Lung (tissue), 12 donors: ENCODE data around the gene CD48. TPM values are rescaled to one million over a fixed set of nuclear protein-coding genes. Genes with fewer than 3 reads are reported as not detected.

Experiments used
- ATAC-seq: fragments of 200-7000 bp; cut with Tn5 transposase; one replicate; pipeline ENCODE4 v1.9.1; 2020; ENCODE audit warnings: moderate number of reproducible peaks; ENCODE audit not compliant: insufficient read depth, low FRiP score
- DNase-seq, 3 donors: peaks; one replicate each; pipeline ENCODE4 v3.0.0-alpha.2; 2013 to 2017
- H3K27ac ChIP-seq, 2 donors: one replicate each; pipeline ENCODE4 v1.5.1; 2013; ENCODE audit warnings: mild to moderate bottlenecking in 2 of 2, moderate library complexity in 2 of 2, control low read depth in 1 of 2, inconsistent platforms in 1 of 2, low read depth in 1 of 2, low read length in 1 of 2
- H3K27me3 ChIP-seq, 3 donors: one replicate each; pipeline ENCODE4 v1.5.1; 2013; ENCODE audit warnings: low read length in 2 of 3; ENCODE audit not compliant: control insufficient read depth in 3 of 3, insufficient read depth in 3 of 3
- H3K36me3 ChIP-seq, 4 donors: one replicate each; pipeline ENCODE4 v1.5.1; 2013; ENCODE audit warnings: low read length in 4 of 4, mild to moderate bottlenecking in 1 of 4, moderate library complexity in 1 of 4; ENCODE audit not compliant: control insufficient read depth in 4 of 4, insufficient read depth in 4 of 4
- H3K4me1 ChIP-seq, 5 donors: one replicate each; pipeline ENCODE4 v1.5.1; 2013; ENCODE audit warnings: low read length in 5 of 5, mild to moderate bottlenecking in 2 of 5, moderate library complexity in 1 of 5; ENCODE audit not compliant: control insufficient read depth in 5 of 5, insufficient read depth in 5 of 5
- H3K4me3 ChIP-seq: one replicate; pipeline ENCODE4 v1.5.1; 2013; ENCODE audit warnings: mild to moderate bottlenecking, control low read depth, moderate library complexity
- H3K9ac ChIP-seq, 2 donors: one replicate each; pipeline ENCODE4 v1.5.1; 2013; ENCODE audit warnings: low read length in 2 of 2, control low read depth in 1 of 2; ENCODE audit not compliant: insufficient read depth in 1 of 2
- H3K9me3 ChIP-seq, 4 donors: one replicate each; pipeline ENCODE4 v1.5.1; 2013; ENCODE audit warnings: low read length in 3 of 4, mild to moderate bottlenecking in 1 of 4, moderate library complexity in 1 of 4; ENCODE audit not compliant: control insufficient read depth in 4 of 4, insufficient read depth in 3 of 4
- WGBS, 2 donors: extraction: QIAGEN DNeasy Blood & Tissue Kit; methylation state at CpG; one replicate each; pipeline ENCODE4 v1.1.7; 2013; 5-methylcytosine and 5-hydroxymethylcytosine counted together
- polyA plus RNA-seq, 2 donors: library from polyadenylated mRNA; stranded (reverse); fragments of 200-250 nt; gene quantifications; one replicate each; pipeline ENCODE4 v1.2.1, GENCODE V29; 2013
- total RNA-seq, 2 donors: library from RNA; depleted of rRNA in 1 of 2; stranded (reverse); fragments of >200 nt in 1 of 2; gene quantifications; one replicate each; pipeline ENCODE4 v1.2.1, GENCODE V29; 2014 to 2021
- TF ChIP-seq, protein P1 (sequence below): IDR thresholded peaks from 2 replicates; pipeline ENCODE4 v1.5.1; 2012; ENCODE audit warnings: mild to moderate bottlenecking; ENCODE audit errors: control extremely low read depth, extremely low read depth
- donor health status: control.
- donor health status: control.
- donor health status: Bipolar disorder and iron deficiency.
- donor health status: healthy.
- donor health status: DM: yes; HTN: yes; CAD: no.

CD48 gene
- total and polyA plus RNA-seq, 4 donors: 16.4 to 126 (median 25.6) TPM

DNA sequence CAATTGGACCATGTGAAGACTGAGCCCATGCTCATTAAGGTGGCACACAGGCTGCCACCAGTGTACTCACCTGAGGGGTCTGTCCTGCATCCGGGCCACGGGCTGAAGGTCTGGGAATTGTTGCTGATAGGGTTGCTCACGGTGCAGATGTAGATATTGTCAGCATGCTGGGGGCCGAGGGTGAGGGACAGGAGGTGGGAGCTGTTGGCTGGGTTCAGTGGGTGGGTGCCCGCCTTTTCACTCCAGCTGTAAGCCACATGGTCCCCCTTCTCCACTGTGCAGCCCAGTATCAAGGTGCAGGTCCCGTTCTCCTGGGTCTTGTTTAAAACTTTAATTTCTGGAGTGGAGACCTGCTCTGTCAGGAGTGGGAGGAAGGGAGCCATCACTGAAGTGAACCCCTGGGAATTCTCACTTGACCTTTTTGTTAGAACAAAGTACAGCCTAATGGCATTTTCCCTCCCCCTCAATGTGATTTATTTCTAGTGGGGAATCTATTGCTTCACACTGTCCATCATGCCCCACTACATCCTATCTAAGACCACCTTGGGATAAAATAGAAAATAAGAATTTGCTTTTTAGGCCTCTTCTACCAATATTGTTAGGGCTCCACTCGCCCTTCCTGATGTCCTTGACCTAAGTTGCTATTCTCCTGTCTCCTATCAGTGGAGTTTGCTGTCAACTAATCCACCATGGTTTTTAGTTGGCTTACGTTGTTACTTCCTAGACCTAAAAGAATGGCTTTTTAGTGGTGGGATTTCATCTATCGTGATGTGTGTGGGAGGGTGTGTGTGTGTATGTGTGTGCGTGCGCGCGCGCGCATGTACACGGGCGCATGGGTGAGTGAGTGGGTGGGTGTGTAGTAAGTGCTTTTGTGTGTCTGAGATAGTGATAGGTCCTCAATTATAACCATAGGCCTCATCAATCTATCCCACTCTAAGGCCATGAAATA is 76.8 kb downstream of the CD48 start:
- H3K9ac ChIP-seq: no peak overlapping the region
- no peaks in the 10 kb centered on the region for H3K9me3 ChIP-seq
- WGBS, 2 donors: 94 to 98% methylated on average over 17 of the region's 17 CpGs

DNA sequence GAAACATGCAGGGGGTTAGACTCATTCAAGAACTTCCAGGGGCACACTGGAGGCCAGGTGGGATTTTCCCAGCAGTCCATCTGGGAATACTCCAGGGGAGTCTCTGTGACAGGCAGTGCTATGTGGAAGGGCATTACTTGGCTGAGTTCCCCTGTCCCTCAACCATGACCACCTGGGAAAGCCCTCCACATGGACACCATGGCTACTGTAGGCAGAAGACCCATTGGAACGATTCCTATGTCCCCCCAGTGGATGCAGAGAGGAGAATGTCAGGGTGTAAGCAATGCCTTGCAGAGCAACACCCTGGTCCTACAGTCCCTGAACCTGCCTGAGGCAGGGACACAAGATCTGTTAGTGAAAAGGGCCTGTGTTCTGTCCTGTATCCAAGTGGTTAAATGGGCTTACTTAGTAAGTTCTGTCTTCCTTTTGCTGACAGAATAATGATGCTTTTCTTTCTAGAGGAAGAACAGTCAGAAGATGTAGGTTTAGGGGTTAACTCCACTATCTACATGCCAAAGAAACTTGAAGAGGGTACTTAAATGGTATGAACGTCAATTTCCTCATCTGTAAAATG is 78.2 kb downstream of the CD48 start:
- no peak overlapping the region for H3K4me3 ChIP-seq
- ATAC-seq: no peak
- no peak for DNase-seq

More for the DNA sequence above, 76.8 kb downstream of the CD48 start:
- ATAC-seq (no peak), DNase-seq (no peak)
- Histone ChIP-seq H3K4me3 (no peak overlapping the region), H3K4me1 (peaks cover 0 to 13% (median 2%) of the 10 kb centered on the region in 5 donors), H3K36me3 (no peaks in the 10 kb centered on the region), H3K27ac (no peak overlapping the region), H3K27me3 (no peaks in the 10 kb centered on the region)
- TF ChIP-seq, protein P1, sequence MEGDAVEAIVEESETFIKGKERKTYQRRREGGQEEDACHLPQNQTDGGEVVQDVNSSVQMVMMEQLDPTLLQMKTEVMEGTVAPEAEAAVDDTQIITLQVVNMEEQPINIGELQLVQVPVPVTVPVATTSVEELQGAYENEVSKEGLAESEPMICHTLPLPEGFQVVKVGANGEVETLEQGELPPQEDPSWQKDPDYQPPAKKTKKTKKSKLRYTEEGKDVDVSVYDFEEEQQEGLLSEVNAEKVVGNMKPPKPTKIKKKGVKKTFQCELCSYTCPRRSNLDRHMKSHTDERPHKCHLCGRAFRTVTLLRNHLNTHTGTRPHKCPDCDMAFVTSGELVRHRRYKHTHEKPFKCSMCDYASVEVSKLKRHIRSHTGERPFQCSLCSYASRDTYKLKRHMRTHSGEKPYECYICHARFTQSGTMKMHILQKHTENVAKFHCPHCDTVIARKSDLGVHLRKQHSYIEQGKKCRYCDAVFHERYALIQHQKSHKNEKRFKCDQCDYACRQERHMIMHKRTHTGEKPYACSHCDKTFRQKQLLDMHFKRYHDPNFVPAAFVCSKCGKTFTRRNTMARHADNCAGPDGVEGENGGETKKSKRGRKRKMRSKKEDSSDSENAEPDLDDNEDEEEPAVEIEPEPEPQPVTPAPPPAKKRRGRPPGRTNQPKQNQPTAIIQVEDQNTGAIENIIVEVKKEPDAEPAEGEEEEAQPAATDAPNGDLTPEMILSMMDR: no peak

DNA sequence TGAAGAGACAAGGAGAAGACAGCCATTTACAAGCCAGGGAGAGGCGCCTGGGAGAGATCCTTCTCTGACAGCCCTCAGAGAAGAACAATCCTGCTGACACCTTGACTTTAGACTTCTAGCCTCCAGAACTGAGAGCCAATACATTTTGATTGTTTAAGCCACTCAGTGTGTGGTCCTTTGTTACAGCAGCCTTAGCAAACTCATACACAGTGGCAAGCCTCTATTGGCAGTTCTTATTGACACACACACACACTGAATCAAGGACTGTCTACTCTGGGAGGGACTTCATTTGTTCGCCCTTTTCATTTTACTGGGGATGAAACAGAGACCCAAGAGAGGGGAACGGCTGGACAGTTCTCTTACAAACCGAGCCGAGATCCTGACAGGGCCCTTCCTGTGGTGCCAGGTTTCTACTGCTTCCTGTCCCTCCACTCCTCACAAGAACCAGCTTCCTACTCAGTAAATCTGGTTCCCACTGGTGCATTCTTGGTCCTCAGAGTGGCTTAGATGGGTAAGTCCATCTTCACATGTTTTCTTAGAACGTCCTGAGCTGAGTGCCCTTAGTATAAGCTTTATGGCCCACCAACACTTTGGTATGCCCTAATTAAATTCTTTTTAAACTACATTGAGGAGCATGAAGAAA is 79.5 kb downstream of the CD48 start:
- H3K27ac ChIP-seq: no peak overlapping the region
- 78 to 84% methylated on average over 6 of the region's 6 CpGs for WGBS, 2 donors

More for the DNA sequence above, 78.2 kb downstream of the CD48 start:
- peaks cover 0 to 11% (median 2%) of the 10 kb centered on the region in 5 donors for H3K4me1 ChIP-seq
- no peaks in the 10 kb centered on the region for H3K36me3 ChIP-seq
- H3K9ac ChIP-seq: no peak overlapping the region
- H3K9me3 ChIP-seq: no peaks in the 10 kb centered on the region
- H3K27ac ChIP-seq: no peak overlapping the region
- 61 to 76% methylated on average over 2 of the region's 2 CpGs for WGBS, 2 donors
- H3K27me3 ChIP-seq: no peaks in the 10 kb centered on the region
- TF ChIP-seq, protein P1: no peak

More for the DNA sequence above, 79.5 kb downstream of the CD48 start:
- H3K4me1 ChIP-seq: peaks cover 0 to 11% (median 2%) of the 10 kb centered on the region in 5 donors
- H3K9ac ChIP-seq: no peak overlapping the region
- TF ChIP-seq, protein P1: no peak
- ATAC-seq: no peak
- no peaks in the 10 kb centered on the region for H3K36me3 ChIP-seq
- no peaks in the 10 kb centered on the region for H3K27me3 ChIP-seq
- no peaks in the 10 kb centered on the region for H3K9me3 ChIP-seq
- DNase-seq: no peak
- H3K4me3 ChIP-seq: no peak overlapping the region
